ENCODE results near the gene ANKRD29.
"Not testable (repeated sequence)": the region's sequence is repeated elsewhere in the genome, so short reads cannot be mapped to it uniquely, and the experiment has no call there.

The ANKRD29 gene

GRCh38 chr18:23583071-23583865 lies 79.4 kb downstream of the ANKRD29 start:
- DNase-seq (ENCODE audit: low spot score), result no peak

- peak; percentile 58 for DNase-seq (ENCODE audit: low spot score)
Observed at GRCh38 chr18:23580677-23581367, 81.9 kb downstream of the ANKRD29 start.

GRCh38 chr18:23578891-23579653 lies 83.6 kb downstream of the ANKRD29 start:
- no peak for DNase-seq (ENCODE audit: low spot score)

GRCh38 chr18:23578067-23578701 lies 84.5 kb downstream of the ANKRD29 start:
- DNase-seq (ENCODE audit: low spot score), result no peak

- not testable (repeated sequence) for DNase-seq (ENCODE audit: low spot score)
Observed at GRCh38 chr18:23577521-23577920, 85.2 kb downstream of the ANKRD29 start.

GRCh38 chr18:23575309-23575651 lies 87.4 kb downstream of the ANKRD29 start:
- no peak for DNase-seq (ENCODE audit: low spot score)

- DNase-seq (ENCODE audit: low spot score), result no peak
Observed at GRCh38 chr18:23574611-23575308, 88.0 kb downstream of the ANKRD29 start.

GRCh38 chr18:23573626-23574431 lies 88.9 kb downstream of the ANKRD29 start:
- DNase-seq (ENCODE audit: low spot score), result peak; percentile 58

GRCh38 chr18:23573020-23573419 lies 89.7 kb downstream of the ANKRD29 start:
- no peak for DNase-seq (ENCODE audit: low spot score)

- no peak for DNase-seq (ENCODE audit: low spot score)
Observed at GRCh38 chr18:23572570-23572969, 90.1 kb downstream of the ANKRD29 start.

GRCh38 chr18:23572012-23572411 lies 90.7 kb downstream of the ANKRD29 start:
- no peak for DNase-seq (ENCODE audit: low spot score)

GRCh38 chr18:23570912-23571504 lies 91.7 kb downstream of the ANKRD29 start:
- no peak for DNase-seq (ENCODE audit: low spot score)

- no peak for DNase-seq (ENCODE audit: low spot score)
Observed at GRCh38 chr18:23569299-23570063, 93.2 kb downstream of the ANKRD29 start.

- no peak for DNase-seq (ENCODE audit: low spot score)
Observed at GRCh38 chr18:23568281-23569138, 94.2 kb downstream of the ANKRD29 start.

- DNase-seq (ENCODE audit: low spot score), result no peak
Observed at GRCh38 chr18:23567671-23568070, 95.0 kb downstream of the ANKRD29 start.

- DNase-seq (ENCODE audit: low spot score), result no peak
Observed at GRCh38 chr18:23565916-23566547, 96.7 kb downstream of the ANKRD29 start.

- no peak for DNase-seq (ENCODE audit: low spot score)
Observed at GRCh38 chr18:23563377-23564043, 99.2 kb downstream of the ANKRD29 start.

- DNase-seq (ENCODE audit: low spot score), result no peak
Observed at GRCh38 chr18:23560186-23560585, 102.5 kb downstream of the ANKRD29 start.
